Limb (tissue), 2 donors: ENCODE results near the gene WEE2.
"Not testable (repeated sequence)": the region's sequence is repeated elsewhere in the genome, so short reads cannot be mapped to it uniquely, and the experiment has no call there.

Experiments used
- DNase-seq, 2 donors: peaks; one replicate each; pipeline ENCODE4 v3.0.0-alpha.2; 2016; ENCODE audit errors: extremely low spot score in 2 of 2

The WEE2 gene

DNA sequence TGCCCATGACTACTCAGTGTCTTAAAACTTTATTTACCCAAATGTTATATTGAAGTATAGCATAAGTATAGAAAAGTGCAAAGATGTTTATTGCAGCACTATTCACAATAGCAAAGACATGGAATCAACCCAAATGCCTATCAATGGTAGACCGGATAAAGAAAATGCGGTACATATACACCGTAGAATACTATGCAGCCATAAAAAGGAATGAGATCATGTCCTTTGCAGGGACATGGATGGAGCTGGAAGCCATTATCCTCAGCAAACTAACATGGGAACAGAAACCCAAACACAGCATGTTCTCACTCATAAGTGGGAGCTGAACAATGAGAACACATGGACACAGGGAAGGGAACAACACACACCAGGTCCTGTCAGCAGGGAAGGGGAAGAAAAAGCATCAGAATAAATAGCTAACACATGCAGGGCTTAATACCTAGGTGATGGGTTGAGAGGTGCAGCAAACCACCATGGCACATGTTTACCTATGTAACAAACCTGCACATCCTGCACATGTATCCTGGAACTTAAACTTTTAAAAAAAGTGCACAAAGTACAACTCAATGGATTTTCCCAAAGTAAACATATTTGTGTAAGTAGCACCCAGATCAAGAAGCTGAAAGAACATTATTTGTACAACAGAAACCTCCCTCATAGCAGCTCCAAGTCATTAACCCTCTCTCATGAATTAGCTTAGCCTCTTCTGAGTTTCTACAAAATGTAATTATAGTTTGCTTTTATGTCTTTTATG, 18.9 kb upstream of the WEE2 start:
- not testable (repeated sequence) for DNase-seq

GRCh38 chr7:141691540-141691939, 16.6 kb upstream of the WEE2 start:
- DNase-seq: no peak

- DNase-seq: no peak
Observed at GRCh38 chr7:141691961-141692360, 16.2 kb upstream of the WEE2 start.

DNA sequence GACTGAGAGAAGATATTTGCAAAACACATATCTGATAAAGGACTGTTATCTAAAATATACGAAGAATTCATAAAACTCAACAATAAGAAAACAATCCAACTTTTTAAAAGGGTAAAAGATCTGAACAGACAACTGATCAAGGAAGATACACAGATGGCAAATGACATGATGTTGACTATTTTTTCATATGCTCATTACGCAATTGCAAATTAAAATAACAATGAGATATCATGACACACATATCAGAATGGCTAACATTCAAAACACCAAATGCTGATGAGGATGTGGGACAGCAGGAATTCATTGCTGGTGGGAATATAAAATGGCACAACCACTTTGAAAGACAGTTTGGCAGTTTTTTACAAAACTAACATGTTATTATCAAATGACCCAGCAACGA, 15.1 kb upstream of the WEE2 start:
- no peak for DNase-seq

DNA sequence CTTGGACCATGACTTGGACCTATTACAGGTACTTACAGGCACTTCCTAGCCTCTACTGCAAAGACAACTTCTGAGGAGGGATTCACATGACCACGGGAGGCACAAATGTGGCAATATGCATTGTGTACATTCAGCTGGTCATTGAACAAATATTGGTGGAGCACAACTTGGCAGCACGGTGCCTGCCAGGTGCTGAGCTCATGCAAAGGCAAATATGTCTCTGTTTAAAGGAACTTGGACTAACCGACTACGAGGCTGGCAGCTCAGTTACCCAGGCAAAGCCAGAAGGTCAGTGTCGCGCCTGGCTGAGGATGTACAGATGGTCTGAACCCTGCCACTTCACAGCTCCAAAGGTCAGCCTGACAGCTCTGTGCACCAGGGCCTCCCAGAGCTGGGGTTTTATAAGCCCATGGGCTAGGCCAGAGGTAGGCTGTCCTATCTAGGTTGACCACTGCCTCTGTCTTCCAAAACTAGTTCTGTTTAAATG, 12.3 kb upstream of the WEE2 start:
- DNase-seq: no peak

DNA sequence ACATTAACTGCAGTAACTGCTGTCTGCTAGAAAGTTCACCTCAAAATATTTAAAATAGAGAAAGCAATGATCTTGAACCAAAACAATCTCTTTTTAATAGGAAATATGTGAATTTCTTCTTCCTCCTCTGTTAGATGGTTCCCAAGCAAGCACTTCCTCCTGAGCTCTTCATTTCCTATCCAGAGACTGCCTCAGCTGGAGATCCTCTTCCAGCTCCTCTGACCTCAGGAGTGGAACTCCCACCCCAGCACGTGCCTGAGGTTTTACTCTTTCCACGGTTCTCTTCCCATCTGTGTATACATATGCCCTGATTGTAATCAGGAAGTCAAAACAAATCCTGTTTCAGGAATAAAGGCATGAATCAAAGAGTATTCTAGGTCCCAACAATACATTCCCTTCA, 11.8 kb upstream of the WEE2 start:
- DNase-seq: no peak

GRCh38 chr7:141697211-141697871, 10.8 kb upstream of the WEE2 start:
- no peak for DNase-seq

- DNase-seq: no peak
Observed at GRCh38 chr7:141698247-141699015, 9.7 kb upstream of the WEE2 start.

GRCh38 chr7:141699860-141700259, 8.3 kb upstream of the WEE2 start:
- no peak for DNase-seq

DNA sequence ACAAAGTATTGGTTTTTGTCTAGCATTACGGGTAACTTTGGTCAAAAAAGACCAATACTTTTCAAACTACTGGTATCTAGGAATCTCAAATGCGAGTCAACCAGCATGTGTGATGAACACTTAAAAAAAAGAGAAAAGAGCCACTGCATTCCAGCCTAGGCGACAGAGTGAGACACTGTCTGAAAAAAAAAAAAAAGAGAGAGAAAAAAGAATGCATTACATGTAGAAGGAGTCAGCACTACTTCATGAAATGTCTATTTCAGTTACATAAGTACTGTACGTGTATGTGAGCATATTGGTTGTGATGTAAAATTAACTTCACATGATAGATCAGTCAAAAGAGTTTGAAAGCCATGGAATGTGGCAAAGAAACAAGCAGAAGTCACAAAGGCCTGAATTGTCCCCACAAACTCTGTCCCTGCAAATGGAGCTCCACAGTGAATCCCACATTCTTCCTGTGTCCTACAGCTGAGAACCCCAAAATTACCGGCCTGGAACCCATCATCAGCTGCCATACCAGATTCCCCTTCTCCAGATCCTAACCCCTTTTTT, 7.8 kb upstream of the WEE2 start:
- DNase-seq: no peak

GRCh38 chr7:141700848-141701371, 7.2 kb upstream of the WEE2 start:
- DNase-seq: no peak

DNA sequence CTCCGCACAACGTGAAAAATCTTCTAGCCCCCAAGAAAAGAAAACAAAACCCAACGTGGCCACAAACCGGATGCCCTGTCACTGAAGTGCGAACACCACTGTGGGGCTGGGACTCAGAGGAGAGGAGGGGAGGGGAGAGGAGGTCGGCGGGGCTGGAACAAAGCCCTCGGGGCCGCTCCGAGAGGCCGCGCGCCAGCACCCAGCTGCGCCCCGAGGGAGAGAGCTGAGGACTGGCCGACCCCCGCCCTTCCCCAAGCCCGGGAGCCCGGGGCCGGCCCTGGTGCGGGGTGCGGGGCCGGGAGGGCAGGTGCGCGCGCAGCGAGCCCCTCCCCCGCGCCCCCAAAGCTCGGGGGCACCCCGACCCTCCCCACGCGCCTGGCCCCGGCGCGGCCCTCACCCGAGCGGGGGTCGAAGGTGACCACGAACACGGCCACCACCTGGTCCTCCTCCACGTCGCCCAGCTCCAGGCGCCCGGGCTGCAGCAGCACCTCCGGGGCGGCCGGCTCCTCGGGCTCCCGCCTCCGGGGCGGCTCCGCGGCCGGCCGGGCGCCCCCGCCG, 6.6 kb upstream of the WEE2 start:
- DNase-seq: peak; percentile 22 to 70

DNA sequence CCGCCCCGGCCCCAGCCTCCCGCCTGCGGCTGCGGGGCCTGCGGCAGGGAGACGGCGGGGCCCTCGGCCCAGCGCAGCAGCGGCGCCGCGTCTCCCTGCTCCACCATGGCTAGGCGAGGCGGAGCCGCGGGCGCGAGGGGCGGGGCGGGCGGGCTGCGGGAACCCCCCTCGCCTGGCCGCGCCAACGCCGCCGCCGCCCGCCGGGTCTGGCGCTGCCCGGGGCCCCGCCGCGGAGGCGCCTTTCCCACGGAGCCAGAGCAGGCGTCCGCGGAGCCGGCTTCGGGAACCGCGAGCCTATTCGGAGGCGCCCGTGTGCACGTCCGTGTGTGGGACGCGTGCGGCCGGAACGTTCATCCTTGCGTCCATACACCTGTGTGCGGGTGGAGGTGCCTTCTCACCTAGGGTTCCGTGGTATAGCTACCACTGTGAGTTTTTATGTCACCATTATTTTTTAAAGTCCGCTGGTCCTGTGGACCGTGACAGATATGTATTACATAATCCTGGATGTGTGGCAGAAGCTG, 6.0 kb upstream of the WEE2 start, which contains the start of gene DENND11:
Gene DENND11, minus strand, starts transcription at position 120 of the 521 bp plus-strand sequence. Its CDS starts 13 bp downstream, at position 107.
- DNase-seq: peak; percentile 24 to 77

GRCh38 chr7:141702892-141703291, 5.3 kb upstream of the WEE2 start:
- DNase-seq: no peak

DNA sequence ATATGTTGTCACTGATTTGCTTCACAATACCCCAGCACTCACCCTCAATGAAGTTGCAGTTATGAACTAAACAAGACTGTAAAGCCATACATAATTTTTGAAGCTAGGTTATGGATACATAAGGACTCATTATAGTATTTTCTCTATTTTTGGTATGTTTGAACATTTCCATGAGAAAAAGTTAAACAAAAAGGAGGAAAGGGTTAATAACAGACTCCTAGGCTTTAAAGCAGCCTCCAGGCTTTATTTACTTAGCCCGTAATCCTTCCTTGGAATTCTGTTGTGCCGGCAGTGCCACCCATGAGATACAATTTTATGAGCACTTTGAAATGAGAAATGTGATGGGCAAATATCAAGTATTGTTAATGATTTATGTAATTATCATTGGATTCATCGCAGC, 4.0 kb upstream of the WEE2 start:
- DNase-seq: no peak

- DNase-seq: no peak
Observed at GRCh38 chr7:141704741-141705140, 3.4 kb upstream of the WEE2 start.

GRCh38 chr7:141706239-141707064, 1.7 kb upstream of the WEE2 start:
- no peak for DNase-seq

DNA sequence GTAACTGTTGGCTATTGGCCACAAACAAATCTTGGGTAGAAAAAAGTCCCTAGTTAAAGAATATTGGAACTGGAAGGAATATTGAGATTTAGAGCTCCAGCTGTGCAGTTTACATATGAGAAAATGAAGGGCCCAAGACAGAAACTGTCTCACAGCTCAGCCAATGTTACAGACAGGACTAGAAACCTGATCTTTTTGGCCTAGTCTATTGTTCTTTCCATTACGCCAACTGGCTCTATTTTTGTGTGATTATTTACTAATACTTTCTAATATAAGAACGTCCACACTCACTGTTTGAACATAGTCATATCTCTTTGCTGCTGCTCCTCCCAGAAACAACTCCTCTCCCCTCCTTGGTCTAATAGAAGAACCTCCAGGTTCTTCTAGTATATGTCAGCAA, 1.2 kb downstream of the WEE2 start:
- no peak for DNase-seq

DNA sequence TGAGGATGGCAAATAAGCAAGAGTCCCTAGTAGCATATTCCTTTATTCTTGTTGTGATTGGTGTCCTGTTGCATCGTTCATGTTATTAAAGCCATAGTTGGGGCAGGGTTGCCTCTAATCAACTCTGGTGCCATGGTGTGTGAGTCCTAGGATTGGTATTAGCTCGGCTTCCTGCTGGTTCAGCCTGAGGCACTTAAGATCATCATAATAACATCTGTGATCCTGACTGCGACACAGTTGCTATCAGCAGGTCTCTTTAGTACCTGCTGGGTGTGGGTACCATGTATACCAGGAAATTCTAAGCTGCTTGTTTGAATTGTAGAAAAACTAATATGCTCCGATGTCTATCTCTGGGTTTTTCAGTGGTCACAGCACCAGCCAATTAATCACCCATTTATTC, 1.6 kb downstream of the WEE2 start:
- DNase-seq: no peak

DNA sequence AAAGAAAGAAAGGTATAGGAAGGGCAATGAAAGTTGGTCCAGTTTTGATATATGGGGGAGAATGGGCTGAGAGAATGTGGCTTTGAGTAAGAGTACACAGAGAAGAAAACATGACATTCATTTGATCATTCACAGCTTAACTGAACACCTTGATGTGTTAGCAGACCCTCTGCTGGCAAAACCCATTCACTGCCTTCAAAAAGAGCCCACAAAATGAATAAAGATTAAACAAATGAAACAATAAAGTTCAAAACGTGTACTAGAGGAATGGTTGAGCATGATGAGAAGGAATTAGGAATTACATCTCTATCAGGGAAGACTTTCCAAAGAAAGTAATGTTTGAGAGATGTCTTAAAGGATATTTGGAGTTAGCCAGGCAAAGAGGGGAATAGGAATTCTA, 2.1 kb downstream of the WEE2 start:
- DNase-seq: no peak
